GM19397 (cell line): Measurements from ENCODE around the gene ATP2B3.

Source experiments
- ATAC-seq: cut with Tn5 transposase; IDR thresholded peaks from one replicate; pipeline ENCODE4 v1.9.1; 2021; ENCODE audit warnings: mild to moderate bottlenecking, moderate library complexity; ENCODE audit not compliant: unreplicated experiment

Gene ATP2B3

GRCh38 chrX:153631907-153632594 is 114.6 kb downstream of the ATP2B3 start:
- no peak for ATAC-seq
